Neural crest cell (in vitro differentiated cells): ENCODE results near the gene LILRB1. TPM values are rescaled to one million over a fixed set of nuclear protein-coding genes. Genes with fewer than 3 reads are reported as not detected.
A peak's percentile ranks its signal among the peaks of the same experiment; 100 is the strongest.

Experiments used
- DNase-seq: peaks from one replicate; pipeline ENCODE4 v3.0.0; 2021; ENCODE audit warnings: low read depth, mixed read lengths, low spot score
- H3K27ac Mint-ChIP-seq: one replicate; pipeline ENCODE4 v1.8.0; 2021; ENCODE audit warnings: mild to moderate bottlenecking, mixed read lengths; ENCODE audit not compliant: unreplicated experiment
- H3K27me3 Mint-ChIP-seq: 2 replicates; pipeline ENCODE4 v1.8.0; 2021; ENCODE audit warnings: low read depth, mild to moderate bottlenecking, mixed read lengths
- H3K36me3 Mint-ChIP-seq: 2 replicates; pipeline ENCODE4 v1.8.0; 2021; ENCODE audit warnings: low read depth, mild to moderate bottlenecking, mixed read lengths
- H3K4me1 Mint-ChIP-seq: 2 replicates; pipeline ENCODE4 v1.8.0; 2021; ENCODE audit warnings: mixed read lengths
- H3K4me3 Mint-ChIP-seq: one replicate; pipeline ENCODE4 v1.8.0; 2021; ENCODE audit warnings: mild to moderate bottlenecking, mixed read lengths
- H3K9me3 Mint-ChIP-seq: 2 replicates; pipeline ENCODE4 v1.8.0; 2021; ENCODE audit warnings: mixed read lengths
- total RNA-seq: library from RNA; stranded (reverse); gene quantifications from 2 replicates; pipeline ENCODE4 v1.2.1, GENCODE V29; 2021
- TF ChIP-seq, protein P1 (sequence below): fragments of 200-600 bp; sonication (generic); conservative IDR thresholded peaks from 2 replicates; pipeline ENCODE4 v1.5.0; 2021; ENCODE audit warnings: antibody characterized with exemption, mild to moderate bottlenecking

Gene LILRB1
- total RNA-seq, 1 donor from 2014 or later, result not detected

DNA sequence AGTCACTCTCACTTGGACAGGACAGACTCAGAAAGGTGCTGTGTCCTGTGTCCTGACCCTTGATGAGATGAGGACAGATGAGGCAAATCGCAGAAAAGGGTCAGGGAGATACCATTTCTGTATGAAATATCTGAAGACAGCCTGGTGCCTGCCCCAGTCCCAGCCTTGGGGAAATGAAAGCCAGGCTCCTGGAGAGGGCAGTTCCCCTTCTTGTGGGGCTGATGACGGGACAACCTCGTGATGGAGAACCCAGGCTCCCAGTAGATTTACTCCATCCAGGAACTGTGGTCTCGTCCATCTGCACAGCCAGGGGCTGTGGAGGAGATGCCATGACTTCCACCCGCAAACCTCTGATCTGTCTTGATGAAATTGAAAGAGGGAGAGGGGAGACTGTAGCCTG, 13.8 kb downstream of the LILRB1 start:
- Mint-ChIP-seq H3K36me3 (peaks cover 4% of the 10 kb centered on the region), H3K4me1 (no peaks in the 10 kb centered on the region), H3K27ac (no peak overlapping the region), H3K9me3 (peaks cover 31% of the 10 kb centered on the region), H3K27me3 (no peaks in the 10 kb centered on the region), H3K4me3 (no peak overlapping the region)
- DNase-seq, result no peak
- TF ChIP-seq, protein P1, sequence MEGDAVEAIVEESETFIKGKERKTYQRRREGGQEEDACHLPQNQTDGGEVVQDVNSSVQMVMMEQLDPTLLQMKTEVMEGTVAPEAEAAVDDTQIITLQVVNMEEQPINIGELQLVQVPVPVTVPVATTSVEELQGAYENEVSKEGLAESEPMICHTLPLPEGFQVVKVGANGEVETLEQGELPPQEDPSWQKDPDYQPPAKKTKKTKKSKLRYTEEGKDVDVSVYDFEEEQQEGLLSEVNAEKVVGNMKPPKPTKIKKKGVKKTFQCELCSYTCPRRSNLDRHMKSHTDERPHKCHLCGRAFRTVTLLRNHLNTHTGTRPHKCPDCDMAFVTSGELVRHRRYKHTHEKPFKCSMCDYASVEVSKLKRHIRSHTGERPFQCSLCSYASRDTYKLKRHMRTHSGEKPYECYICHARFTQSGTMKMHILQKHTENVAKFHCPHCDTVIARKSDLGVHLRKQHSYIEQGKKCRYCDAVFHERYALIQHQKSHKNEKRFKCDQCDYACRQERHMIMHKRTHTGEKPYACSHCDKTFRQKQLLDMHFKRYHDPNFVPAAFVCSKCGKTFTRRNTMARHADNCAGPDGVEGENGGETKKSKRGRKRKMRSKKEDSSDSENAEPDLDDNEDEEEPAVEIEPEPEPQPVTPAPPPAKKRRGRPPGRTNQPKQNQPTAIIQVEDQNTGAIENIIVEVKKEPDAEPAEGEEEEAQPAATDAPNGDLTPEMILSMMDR, result no peak

DNA sequence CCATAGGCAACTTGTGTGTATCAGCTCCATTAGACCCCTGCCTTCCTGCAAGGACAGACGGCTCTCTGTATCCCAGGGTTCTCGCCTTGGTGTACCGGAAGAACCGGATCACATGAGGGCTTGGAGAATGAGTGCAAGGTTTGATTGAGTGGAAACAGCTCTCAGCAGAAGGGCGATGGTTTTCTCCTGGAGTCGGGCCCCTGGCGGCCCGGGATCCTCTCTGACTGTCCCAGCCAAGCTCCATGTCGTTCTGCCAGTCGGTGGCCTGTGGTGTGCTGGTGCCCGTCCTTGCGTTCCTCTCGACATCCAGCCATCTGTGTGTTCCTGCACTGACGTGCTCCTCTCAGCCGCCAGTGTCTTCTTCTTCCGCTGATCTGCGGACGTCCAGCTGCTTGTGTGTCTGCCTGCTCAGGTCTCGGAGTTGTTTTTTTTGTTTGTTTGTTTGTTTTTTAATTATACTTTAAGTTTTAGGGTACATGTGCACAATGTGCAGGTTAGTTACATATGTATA, 16.1 kb downstream of the LILRB1 start:
- TF ChIP-seq, protein P1, result no peak
- Mint-ChIP-seq H3K36me3 (peaks cover 4% of the 10 kb centered on the region), H3K9me3 (peaks cover 22% of the 10 kb centered on the region), H3K27ac (no peak overlapping the region), H3K4me3 (no peak overlapping the region), H3K4me1 (no peaks in the 10 kb centered on the region), H3K27me3 (no peaks in the 10 kb centered on the region)
- no peak for DNase-seq

DNA sequence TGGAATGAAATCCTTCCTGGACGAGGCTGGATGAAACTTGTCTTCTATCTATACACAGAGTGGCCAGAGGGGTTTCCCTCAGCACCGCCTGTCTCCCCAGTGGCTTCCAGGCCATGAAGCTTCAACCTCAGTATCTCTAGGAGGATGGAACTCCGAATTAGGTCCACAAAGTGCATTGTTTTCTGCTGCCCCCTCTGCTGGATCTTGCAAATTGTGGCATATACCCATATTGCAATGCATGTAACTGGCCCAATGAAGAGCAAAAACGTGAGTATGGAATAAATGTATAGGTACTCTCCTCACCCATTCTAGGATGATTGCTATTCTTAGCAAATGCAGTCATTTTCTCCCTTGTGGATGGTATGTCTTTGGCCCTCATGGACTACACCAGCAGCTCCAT, 17.8 kb downstream of the LILRB1 start:
- no peak overlapping the region for H3K4me3 Mint-ChIP-seq
- DNase-seq, result no peak
- peaks cover 4% of the 10 kb centered on the region for H3K36me3 Mint-ChIP-seq
- no peaks in the 10 kb centered on the region for H3K4me1 Mint-ChIP-seq
- H3K9me3 Mint-ChIP-seq, result peaks cover 19% of the 10 kb centered on the region
- TF ChIP-seq, protein P1, result no peak
- no peaks in the 10 kb centered on the region for H3K27me3 Mint-ChIP-seq
- no peak overlapping the region for H3K27ac Mint-ChIP-seq

DNA sequence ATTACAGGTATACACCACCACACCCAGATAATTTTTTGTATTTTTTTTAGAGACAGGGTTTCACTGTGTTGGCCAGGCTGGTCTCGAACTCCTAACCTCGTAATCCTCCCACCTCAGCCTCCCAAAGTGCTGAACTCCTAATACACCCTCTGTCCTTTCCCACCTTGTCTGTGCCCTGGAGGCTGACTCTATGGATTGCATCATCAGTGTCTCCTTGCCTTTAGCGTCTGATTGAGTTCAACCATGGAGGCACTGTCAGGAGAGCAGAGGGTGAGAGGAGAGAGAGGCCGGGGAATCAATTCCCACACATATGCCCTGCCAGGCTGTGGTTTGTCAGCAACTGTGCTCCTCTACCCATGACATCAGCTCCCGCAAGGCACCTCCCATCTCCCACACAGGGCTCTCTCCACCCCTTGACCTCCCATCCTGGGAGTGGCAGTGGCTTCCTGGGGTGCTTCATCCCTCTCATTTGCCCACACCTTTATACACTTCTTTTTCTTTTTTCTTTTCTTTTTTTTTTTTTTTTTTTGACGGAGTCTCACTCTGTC, 19.9 kb downstream of the LILRB1 start:
- H3K9me3 Mint-ChIP-seq, result peaks cover 22% of the 10 kb centered on the region

DNA sequence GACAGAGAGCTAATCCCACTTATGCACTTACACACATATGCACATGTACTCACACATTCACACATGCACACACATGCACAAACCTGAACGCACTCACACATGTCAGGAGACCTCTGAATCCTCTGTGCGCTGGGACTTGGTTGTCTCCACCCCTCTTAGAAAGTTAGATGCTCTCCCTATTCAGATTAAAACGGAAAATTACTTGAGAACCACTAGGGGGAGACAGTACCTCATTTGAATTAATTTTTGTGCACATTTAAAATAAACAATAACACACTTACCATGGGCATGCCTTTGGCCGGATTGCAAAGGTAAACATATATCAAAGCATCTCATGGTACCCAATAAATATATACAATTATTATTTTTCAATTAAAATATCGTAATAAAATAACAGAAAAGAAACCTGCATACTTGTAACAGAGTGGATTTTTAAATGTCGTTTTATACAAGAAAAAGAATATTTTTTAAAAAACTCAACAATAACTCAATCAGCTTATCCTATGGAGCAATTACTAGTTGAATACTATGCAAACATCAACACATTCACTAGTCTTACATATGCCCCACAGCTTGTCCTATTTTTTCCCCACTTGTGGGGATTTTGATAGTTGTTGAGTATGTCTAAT, 23.0 kb downstream of the LILRB1 start:
- H3K36me3 Mint-ChIP-seq, result no peaks in the 10 kb centered on the region
- H3K9me3 Mint-ChIP-seq, result peaks cover 10% of the 10 kb centered on the region
- no peak overlapping the region for H3K27ac Mint-ChIP-seq
- H3K27me3 Mint-ChIP-seq, result no peaks in the 10 kb centered on the region
- TF ChIP-seq, protein P1, result peak; percentile 53
- H3K4me3 Mint-ChIP-seq, result no peak overlapping the region
- no peak for DNase-seq
- no peaks in the 10 kb centered on the region for H3K4me1 Mint-ChIP-seq

More for the DNA sequence above, 19.9 kb downstream of the LILRB1 start:
- H3K27ac Mint-ChIP-seq, result no peak overlapping the region
- DNase-seq, result no peak
- TF ChIP-seq, protein P1, result no peak
- H3K27me3 Mint-ChIP-seq, result no peaks in the 10 kb centered on the region
- H3K4me1 Mint-ChIP-seq, result no peaks in the 10 kb centered on the region
- H3K36me3 Mint-ChIP-seq, result peaks cover 4% of the 10 kb centered on the region
- H3K4me3 Mint-ChIP-seq, result no peak overlapping the region
